ENCODE measurements around the gene MST1. TPM values are rescaled to one million over a fixed set of nuclear protein-coding genes. Genes with fewer than 3 reads are reported as not detected.
A peak's percentile ranks its signal among the peaks of the same experiment; 100 is the strongest.

MST1 gene
- polyA plus RNA-seq (2013, experiment 1 of 2; ENCODE audit: insufficient read length): 4.8 TPM
- 4.0 TPM for polyA plus RNA-seq (2013, experiment 2 of 2; ENCODE audit: insufficient read length)

GRCh38 chr3:49689046-49689907, at the start of gene MST1, which contains the start of gene RNF123:
Gene MST1, minus strand, starts transcription at chr3:49689474. Its CDS starts 783 bp downstream, at chr3:49688691.
Gene RNF123, plus strand, starts transcription at chr3:49689557. Its CDS starts 1,609 bp downstream, at chr3:49691166.
- peak; percentile 92 for DNase-seq

- DNase-seq: no peak
Measured at GRCh38 chr3:49738067-49738713, 48.9 kb upstream of the MST1 start.

GRCh38 chr3:49734752-49735151, 45.5 kb upstream of the MST1 start:
- DNase-seq: no peak

GRCh38 chr3:49733551-49733950, 44.3 kb upstream of the MST1 start:
- DNase-seq: no peak

- DNase-seq: no peak
Measured at GRCh38 chr3:49732597-49732996, 43.3 kb upstream of the MST1 start.

- no peak for DNase-seq
Measured at GRCh38 chr3:49729966-49730609, 40.8 kb upstream of the MST1 start.

GRCh38 chr3:49727924-49728361, 38.7 kb upstream of the MST1 start:
- no peak for DNase-seq

- DNase-seq: no peak
Measured at GRCh38 chr3:49727154-49727923, 38.1 kb upstream of the MST1 start.

GRCh38 chr3:49725906-49726681, 36.8 kb upstream of the MST1 start:
- DNase-seq: no peak

- DNase-seq: no peak
Measured at GRCh38 chr3:49724586-49724985, 35.3 kb upstream of the MST1 start.

GRCh38 chr3:49723628-49724551, 34.6 kb upstream of the MST1 start, which contains the start of gene GMPPB:
Gene GMPPB, minus strand, starts transcription at chr3:49723951. Its CDS starts 225 bp downstream, at chr3:49723726.
- peak; percentile 97 for DNase-seq

GRCh38 chr3:49723296-49723627, 34.0 kb upstream of the MST1 start:
- DNase-seq: peak; percentile 25

- DNase-seq: no peak
Measured at GRCh38 chr3:49722896-49723295, 33.6 kb upstream of the MST1 start.

GRCh38 chr3:49721896-49722781, 32.9 kb upstream of the MST1 start:
- no peak for DNase-seq

- no peak for DNase-seq
Measured at GRCh38 chr3:49721596-49721895, 32.3 kb upstream of the MST1 start.

GRCh38 chr3:49720855-49721595, 31.8 kb upstream of the MST1 start:
- no peak for DNase-seq

- peak; percentile 92 for DNase-seq
Measured at GRCh38 chr3:49719214-49719884, 30.1 kb upstream of the MST1 start, which contains the start of gene AMIGO3. Gene AMIGO3, minus strand, starts transcription at chr3:49719684. Its CDS starts 219 bp downstream, at chr3:49719465.

- DNase-seq: no peak
Measured at GRCh38 chr3:49718858-49719213, 29.6 kb upstream of the MST1 start.

Data from fibroblast of skin of scalp (primary cell).